COLO829 (cell line): ENCODE data around the gene OCRL.

Experiments
- DNase-seq: peaks from one replicate; pipeline ENCODE4 v3.0.0; 2012; ENCODE audit warnings: low spot score

Gene OCRL

GRCh38 chrX:129585691-129586090 is 45.6 kb downstream of the OCRL start:
- no peak for DNase-seq

GRCh38 chrX:129586446-129586845 is 46.4 kb downstream of the OCRL start:
- DNase-seq: no peak

DNA sequence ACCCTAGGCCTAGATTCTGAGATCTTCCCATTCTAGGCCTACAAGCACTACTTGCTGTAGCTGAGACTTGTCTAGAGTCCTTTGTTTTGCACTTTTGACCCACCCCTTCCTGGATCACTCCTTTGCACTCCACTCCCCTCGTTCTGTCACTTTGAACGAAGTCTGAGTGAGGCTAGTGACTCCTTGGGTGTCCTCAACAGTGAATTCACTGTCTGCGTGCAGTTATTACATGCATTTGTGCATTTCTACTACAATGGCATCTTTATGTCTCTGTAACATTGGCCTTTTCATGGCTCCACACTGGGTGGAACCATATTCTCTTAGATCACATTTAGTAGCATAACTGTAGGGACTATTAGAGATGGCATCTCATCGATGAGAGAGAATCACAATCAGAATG is 50.5 kb downstream of the OCRL start:
- DNase-seq: peak; percentile 50

DNA sequence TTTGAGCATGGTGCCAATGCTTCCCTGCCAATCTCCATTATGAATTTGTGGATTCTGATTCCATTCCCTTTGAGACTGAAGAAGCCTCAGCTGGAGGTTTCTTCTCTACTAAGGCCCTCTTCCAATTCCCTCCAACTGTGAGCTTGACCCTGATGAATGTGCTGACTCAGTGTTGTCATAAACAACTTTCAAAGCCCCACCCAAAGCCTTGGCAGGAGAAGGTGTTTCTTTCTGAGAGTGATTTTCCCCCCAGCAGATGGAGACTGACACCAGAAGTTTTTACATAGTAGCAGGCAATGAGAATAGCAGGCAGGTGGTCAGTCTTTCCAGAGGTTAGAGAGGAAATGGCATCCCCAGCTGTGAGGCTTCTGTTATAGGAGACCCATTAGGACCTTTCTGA is 53.1 kb downstream of the OCRL start:
- DNase-seq: no peak

DNA sequence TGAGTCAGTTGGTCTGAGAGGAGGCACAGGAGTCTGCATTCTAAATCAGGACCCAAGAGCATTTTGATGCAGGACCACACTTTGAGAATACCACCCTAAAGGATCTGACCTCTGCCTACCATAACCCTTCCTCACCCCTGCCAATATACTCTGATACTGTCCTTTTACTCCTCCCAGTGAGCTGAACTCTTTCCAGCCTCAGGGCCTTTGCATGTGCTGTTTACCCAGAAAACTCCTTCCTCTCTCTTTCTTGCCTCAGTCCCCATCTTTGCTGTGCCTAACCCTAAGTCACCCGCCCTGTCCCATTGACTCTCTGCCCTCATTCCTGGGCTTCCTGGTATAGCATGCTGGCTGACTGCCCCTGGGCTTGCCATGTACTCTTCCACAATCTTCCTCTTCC is 54.7 kb downstream of the OCRL start:
- DNase-seq: no peak

DNA sequence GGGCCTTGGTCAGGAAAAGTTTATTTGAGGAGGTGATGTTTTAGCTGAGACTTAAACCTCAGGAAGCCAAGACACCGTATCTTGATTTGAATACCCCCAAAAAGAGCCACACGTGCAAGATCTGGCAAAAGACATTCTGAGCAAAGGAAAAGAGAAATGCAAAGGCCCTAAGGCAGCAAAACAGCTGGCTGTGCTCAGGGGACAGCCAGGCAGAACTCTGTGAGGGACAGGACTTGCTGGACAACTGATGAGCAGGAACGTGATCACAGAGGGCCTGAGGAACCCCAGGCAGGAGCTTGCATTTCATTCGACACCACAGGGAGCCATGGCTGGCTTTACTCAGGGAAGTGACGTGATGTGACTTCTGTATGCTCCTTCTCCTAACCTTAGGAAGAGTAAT is 56.0 kb downstream of the OCRL start:
- DNase-seq: no peak

DNA sequence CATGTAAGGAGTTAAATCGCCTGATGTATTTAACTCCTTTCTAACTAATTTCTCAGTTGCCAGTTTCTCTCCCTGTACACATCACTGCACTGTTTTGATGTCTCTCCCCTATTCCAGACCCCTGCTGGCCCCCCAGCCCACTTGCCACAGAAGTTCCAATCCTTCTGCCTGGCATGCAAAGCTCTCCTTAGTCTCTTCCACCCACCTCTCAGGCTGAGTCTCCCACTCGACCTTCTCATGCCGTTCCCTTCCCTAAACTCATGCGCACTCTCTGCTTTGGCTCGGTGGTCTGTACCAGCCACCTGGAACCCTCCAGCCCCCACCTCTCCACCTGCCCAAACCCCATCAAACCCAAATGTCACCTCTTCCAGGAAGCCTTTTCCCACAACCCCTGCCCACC is 57.8 kb downstream of the OCRL start:
- DNase-seq: no peak

- DNase-seq: no peak
Measured at GRCh38 chrX:129599499-129599898, 59.4 kb downstream of the OCRL start.

- no peak for DNase-seq
Measured at GRCh38 chrX:129599996-129600395, 59.9 kb downstream of the OCRL start.

DNA sequence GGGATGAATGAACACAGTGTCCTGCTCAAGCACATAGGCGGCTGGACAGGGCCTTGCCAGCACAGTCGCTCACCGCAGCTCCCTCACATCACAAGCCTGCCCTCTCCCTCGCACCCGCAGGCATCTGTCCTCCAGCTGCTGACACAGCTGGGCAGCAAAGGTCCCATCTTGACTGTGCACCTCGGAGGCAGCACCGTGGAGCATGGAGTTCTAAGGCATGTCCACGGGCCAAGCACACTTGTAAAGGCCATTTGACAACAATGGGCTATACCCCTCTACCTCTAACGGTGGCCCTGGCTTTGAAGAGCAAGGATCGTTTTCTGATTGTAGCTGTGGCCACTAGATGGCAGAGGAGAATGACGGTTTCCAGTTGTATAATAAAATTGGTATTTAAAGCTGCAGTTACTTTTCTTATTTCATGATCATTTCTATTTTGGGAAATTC is 60.9 kb downstream of the OCRL start:
- DNase-seq: peak; percentile 74

DNA sequence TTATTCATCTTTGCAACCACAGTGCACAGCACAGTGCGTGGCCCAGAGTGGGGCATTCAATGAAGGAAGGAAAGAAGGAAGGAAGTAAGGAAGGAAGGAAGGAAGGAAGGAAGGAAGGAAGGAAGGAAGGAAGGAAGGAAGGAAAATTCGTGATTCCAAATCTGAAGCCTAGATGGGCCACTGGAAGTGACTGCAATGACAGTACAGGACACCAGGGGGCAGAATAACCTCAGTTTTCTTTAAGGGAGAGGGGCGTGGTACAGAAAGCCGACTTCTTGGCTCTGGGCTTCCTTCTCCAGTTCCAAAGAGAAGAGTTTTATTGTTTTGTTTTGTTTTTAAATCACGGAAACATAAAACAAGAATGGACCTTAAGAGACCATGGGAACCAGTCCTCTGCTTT is 66.9 kb downstream of the OCRL start:
- peak; percentile 72 for DNase-seq

DNA sequence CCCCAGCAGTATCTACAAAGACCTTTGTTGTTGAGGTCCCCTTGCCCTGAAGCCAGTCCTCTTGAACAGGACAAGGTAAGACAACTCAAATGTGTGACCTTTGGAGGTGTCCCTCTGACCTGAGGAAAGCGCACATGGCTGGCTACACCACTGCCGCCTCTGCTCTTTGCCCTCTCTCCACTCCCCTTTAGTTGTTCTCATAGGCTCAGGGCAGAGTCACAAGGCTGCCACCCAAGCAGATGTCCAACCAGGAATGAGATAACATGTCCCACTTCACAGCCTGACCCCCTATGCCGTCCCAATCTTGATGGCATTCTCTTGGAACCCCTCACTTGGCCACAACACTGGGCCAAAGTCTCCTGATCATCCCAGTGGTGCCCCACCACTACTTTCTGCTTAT is 68.4 kb downstream of the OCRL start:
- no peak for DNase-seq

DNA sequence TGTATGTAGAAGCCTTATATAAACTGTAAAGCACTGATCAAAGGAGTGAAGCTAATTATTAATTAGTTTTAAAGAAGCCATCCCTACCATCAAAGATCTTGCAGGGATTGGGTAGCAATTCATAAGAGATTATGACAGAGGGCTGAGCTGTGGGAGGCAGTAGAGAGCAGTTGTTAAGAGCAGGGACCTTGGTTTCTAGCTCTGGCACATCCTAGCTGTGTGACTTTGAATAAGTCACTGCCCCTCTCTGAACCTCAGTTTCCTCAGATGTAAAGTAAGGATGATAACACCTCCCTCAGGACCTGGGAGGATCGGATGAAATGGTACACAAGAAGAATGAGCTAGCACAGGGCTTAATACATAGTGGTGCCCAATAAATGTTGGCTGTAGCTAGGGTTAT is 69.3 kb downstream of the OCRL start:
- no peak for DNase-seq

DNA sequence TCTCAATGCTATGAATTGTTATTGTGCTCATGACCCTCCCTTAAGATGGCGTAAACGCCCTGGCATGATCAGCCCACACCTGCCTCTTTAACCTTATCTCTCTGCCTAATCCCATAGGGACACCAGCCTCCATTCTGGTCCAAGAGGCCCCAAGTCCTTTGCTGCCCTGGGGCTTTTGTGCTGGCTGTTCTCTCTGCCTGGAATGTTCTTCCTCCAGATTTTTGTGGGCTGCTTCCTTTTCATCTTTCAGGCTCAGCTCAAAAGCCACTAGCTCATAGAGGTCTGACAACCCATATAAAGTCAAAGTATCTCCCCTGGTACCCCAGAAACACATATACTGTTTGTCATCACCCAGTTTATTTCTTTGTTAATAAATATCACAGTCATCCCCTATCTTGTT is 72.3 kb downstream of the OCRL start:
- DNase-seq: no peak

- DNase-seq: no peak
Measured at GRCh38 chrX:129613596-129613995, 73.5 kb downstream of the OCRL start.

GRCh38 chrX:129614481-129615255 is 74.6 kb downstream of the OCRL start:
- DNase-seq: no peak

- no peak for DNase-seq
Measured at GRCh38 chrX:129617420-129617819, 77.4 kb downstream of the OCRL start.

DNA sequence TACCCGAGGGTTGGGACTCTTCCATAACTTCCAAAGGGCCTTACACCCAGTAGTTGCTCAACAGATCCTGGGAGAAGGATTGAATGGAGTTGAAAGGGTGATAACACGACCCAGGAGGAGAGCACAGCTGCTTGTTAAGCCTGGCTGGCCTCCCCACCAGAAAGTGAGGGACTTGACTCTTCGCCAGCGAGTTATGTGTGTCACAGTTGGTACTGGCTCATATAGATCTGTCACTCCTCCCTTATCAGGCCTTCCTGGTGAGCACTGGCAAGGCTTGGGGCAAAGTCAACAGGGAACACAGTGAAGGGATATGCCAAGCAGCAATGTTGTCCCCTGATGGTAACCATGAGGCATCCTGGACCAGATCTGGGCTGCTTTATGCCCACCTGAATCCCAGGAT is 78.9 kb downstream of the OCRL start:
- no peak for DNase-seq

GRCh38 chrX:129622757-129623301 is 82.8 kb downstream of the OCRL start:
- DNase-seq: no peak

GRCh38 chrX:129626026-129626425 is 86.0 kb downstream of the OCRL start:
- no peak for DNase-seq

DNA sequence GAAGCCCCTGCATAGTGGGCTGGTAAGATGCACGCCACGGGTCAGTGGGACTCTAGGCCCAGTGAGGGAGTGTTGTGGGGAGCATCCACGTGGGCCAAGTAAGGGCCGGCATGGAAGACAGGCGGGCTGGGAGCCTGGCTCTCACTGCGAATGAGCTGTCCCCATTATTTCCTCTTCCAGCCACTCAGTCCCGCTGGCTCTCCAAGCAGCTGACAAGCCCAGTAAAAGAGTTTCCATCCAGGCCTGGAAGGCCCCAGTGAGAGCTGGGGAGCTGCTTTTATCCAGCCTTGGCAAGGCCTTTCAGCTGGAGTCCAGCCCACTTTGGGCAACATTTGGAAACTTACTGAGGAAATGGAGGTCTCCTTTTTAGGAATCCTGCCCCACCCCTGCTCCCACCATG is 89.8 kb downstream of the OCRL start:
- no peak for DNase-seq

DNA sequence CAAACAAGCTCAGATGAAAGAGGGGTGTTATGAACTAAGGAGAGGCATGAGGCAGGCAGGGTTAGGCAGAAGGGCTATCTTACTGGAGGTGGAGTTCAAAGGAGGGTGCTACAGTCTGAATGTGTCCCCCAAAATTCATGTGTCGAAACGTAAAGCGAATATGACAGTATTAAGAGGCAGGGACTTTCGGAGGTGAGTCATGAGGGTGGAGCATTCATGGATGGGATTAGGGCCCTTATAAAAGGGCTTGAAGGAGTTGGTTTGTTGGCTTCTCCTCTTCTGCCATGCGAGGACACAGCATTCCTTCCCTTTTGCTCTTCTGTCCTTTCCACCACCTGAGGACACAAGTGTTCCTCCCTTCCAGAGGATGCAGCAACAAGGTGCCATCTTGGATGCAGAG is 91.8 kb downstream of the OCRL start:
- no peak for DNase-seq

DNA sequence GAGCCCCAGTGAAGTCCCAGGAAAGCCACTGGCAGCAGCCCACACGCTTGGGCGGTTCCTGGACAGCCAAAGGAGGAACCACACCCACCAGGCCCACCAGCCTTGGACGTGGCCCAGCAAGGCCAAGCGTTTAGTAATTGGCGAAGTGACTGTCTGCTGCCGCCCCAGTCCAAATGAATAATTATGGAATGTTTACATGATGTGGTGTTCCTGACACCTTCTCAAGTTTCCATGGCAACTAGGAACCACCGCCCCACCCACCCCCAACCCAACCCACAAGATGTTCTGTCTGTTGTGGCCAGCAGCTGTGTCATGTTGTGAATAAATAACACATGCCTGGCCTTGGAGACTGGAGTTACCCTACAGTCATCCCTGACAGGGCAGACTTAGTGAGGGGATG is 92.4 kb downstream of the OCRL start:
- DNase-seq: no peak

- no peak for DNase-seq
Measured at GRCh38 chrX:129634541-129634940, 94.5 kb downstream of the OCRL start.
